ENCODE data around the gene SCARB1.

The SCARB1 gene

DNA sequence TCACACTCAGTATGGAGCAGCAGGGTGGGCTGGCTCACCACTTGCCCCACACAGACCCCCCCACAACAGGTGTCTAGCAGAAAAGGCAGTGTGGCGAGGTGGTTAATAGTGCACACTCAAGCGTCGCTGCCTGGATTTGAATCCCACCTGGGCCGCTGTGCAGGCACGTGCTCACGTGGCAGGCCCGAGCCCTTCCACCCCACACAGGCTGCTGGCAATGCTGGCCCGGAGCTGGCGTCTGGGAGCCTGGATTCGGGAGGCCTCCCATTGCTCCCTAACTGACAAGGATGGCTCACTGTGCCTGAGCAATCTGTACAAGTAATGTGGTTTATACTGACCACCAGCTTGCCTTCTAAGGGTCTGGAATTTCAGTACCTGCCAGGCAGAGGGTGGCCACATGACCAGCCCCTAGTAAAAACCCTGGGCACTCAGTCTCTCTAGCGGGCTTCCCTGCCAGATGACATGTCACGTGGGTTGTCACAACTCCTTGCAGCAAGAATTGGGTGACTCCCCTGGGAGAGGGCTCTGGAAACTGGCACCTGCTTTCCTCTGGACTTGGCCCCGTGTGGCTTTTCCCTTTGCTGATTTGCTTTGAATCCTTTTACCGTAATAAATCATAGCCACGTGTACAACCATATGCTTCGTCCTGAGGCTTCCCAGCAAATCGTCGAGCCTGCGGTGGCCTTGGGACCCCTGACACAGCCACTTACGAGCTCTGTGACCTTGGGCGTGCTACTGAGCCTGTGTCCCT, 72.8 kb downstream of the SCARB1 start:
- Histone ChIP-seq H3K4me3 (ENCODE audit: low read length) (no peak overlapping the region), H4K20me1 (ENCODE audit: control insufficient read depth, insufficient read depth, low read depth, low read length) (no peaks in the 10 kb centered on the region; the same call in 1 of the 2 replicates), H3K9me2 (replicated peaks; ENCODE audit: control insufficient read depth, low read length) (no peaks in the 10 kb centered on the region), H3F3A (ENCODE audit: control insufficient read depth, insufficient read depth) (no peaks in the 10 kb centered on the region; the same call in 1 of the 2 replicates), H3K27me3 (ENCODE audit: control insufficient read depth, low read length) (no peaks in the 10 kb centered on the region), H3K79me2 (ENCODE audit: control insufficient read depth, low read length) (0 out of 2 replicates have a peak, but pooled peaks cover 5% of the 10 kb centered on the region), H3K4me2 (ENCODE audit: low read length) (no peak overlapping the region), H3K4me1 (ENCODE audit: control insufficient read depth, low read length) (peaks cover 24% of the 10 kb centered on the region), H3K9me3 (ENCODE audit: control insufficient read depth, insufficient read depth, low read length) (no peaks in the 10 kb centered on the region), H3K36me3 (ENCODE audit: control insufficient read depth, low read length) (peaks cover 77% of the 10 kb centered on the region), H3K27ac (ENCODE audit: low read depth, low read length) (no peak overlapping the region)
- TF ChIP-seq, protein P1, sequence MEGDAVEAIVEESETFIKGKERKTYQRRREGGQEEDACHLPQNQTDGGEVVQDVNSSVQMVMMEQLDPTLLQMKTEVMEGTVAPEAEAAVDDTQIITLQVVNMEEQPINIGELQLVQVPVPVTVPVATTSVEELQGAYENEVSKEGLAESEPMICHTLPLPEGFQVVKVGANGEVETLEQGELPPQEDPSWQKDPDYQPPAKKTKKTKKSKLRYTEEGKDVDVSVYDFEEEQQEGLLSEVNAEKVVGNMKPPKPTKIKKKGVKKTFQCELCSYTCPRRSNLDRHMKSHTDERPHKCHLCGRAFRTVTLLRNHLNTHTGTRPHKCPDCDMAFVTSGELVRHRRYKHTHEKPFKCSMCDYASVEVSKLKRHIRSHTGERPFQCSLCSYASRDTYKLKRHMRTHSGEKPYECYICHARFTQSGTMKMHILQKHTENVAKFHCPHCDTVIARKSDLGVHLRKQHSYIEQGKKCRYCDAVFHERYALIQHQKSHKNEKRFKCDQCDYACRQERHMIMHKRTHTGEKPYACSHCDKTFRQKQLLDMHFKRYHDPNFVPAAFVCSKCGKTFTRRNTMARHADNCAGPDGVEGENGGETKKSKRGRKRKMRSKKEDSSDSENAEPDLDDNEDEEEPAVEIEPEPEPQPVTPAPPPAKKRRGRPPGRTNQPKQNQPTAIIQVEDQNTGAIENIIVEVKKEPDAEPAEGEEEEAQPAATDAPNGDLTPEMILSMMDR (IDR thresholded peaks at IDR 0.05; ENCODE audit: low read depth, low read length, poor library complexity, severe bottlenecking) = no peak
- TF ChIP-seq EZH2phosphoT487 (IDR thresholded peaks at IDR 0.05; ENCODE audit: borderline replicate concordance, low read length) = no peak

DNA sequence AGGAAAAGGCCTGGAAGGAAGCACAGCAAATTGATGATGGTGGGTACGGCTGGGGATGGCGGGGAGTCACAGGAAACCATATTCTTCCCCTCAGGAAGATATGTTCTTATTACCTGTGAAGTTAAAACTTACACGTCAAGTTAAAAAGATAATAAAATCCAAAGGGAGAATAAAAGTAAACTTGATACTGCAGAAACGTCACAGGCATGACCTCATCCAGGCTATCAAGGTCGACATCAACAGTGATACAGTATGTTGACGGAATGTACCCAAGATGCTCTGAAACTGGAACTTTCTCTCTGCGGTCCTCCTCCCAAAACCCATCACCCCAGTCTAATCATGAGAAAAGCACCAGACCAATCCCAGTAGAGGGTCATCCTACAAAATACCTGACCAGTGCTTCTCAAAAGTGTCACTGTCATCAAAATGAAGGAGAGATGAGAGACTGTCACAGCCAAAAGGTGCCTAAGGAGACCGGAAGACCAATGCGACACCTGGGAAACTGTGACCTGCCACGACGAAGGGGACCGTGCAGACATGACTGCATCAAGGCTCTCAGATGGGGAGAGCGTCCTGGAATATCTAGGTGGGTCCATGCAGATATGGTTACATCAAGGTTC, 74.6 kb downstream of the SCARB1 start:
- Histone ChIP-seq H3K79me2 (ENCODE audit: control insufficient read depth, low read length) (no peaks in the 10 kb centered on the region), H3K36me3 (ENCODE audit: control insufficient read depth, low read length) (peaks cover 81% of the 10 kb centered on the region), H3K27ac (ENCODE audit: low read depth, low read length) (no peak overlapping the region), H3K9me3 (ENCODE audit: control insufficient read depth, insufficient read depth, low read length) (no peaks in the 10 kb centered on the region), H3F3A (ENCODE audit: control insufficient read depth, insufficient read depth) (no peaks in the 10 kb centered on the region; the same call in 1 of the 2 replicates), H3K4me2 (ENCODE audit: low read length) (no peak overlapping the region), H4K20me1 (ENCODE audit: control insufficient read depth, insufficient read depth, low read depth, low read length) (no peaks in the 10 kb centered on the region; the same call in 1 of the 2 replicates), H3K4me1 (ENCODE audit: control insufficient read depth, low read length) (peaks cover 15% of the 10 kb centered on the region), H3K9me2 (replicated peaks; ENCODE audit: control insufficient read depth, low read length) (no peaks in the 10 kb centered on the region), H3K27me3 (ENCODE audit: control insufficient read depth, low read length) (no peaks in the 10 kb centered on the region), H3K4me3 (ENCODE audit: low read length) (no peak overlapping the region)
- TF ChIP-seq, protein P1 (IDR thresholded peaks at IDR 0.05; ENCODE audit: low read depth, low read length, poor library complexity, severe bottlenecking) = no peak
- TF ChIP-seq EZH2phosphoT487 (IDR thresholded peaks at IDR 0.05; ENCODE audit: borderline replicate concordance, low read length) = no peak

DNA sequence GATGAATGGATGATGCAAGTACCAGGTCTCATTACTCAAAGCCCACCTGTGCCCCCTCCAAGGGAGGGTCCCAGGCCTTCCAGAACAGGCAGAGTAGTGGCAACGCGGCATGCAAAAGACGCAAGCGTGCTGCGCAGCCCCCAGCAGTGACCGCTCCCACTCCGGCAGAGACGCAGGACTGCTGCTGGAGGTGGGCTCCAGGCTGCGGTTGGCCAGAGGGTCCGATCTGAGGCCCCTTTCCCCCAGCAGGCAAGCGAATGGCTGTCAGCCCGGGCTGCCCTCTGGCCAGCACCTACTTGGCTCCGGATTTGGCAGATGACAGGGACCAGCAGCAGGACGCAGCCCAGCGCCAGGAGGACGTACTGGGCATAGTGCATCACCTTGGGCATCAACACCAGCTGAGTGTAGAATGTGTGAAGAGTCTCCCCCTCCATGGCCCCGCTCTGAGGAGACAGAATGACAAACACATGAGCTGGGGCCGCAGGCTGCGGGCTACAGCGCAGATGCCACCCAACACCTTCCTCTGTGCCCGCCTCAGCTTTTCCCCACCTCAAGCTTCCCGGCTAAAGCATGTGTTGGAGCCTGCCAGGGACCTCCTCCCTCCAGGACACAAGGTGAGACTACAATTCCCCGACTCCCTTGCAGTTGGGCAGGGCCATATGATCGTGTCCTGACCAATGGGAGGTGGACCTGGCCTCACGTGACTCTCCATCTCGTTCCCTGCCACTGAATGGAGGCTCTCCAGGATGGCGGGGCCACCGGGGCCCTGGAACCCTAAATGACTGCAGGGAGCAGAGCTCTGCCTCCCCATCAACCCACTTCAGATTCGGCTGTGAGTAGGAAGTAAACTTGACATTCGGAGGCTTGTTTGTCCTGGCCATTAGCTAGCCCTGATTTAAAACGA, 77.4 kb downstream of the SCARB1 start:
- peaks cover 72% of the 10 kb centered on the region for H3K36me3 ChIP-seq (ENCODE audit: control insufficient read depth, low read length)
- H4K20me1 ChIP-seq (ENCODE audit: control insufficient read depth, insufficient read depth, low read depth, low read length) = no peaks in the 10 kb centered on the region; the same call in 1 of the 2 replicates
- no peak overlapping the region for H3K4me3 ChIP-seq (ENCODE audit: low read length)

More for the DNA sequence above, 77.4 kb downstream of the SCARB1 start:
- Histone ChIP-seq H3K27me3 (ENCODE audit: control insufficient read depth, low read length) (no peaks in the 10 kb centered on the region), H3K27ac (ENCODE audit: low read depth, low read length) (no peak overlapping the region), H3K4me1 (ENCODE audit: control insufficient read depth, low read length) (peaks cover 28% of the 10 kb centered on the region), H3K9me3 (ENCODE audit: control insufficient read depth, insufficient read depth, low read length) (no peaks in the 10 kb centered on the region), H3K4me2 (ENCODE audit: low read length) (no peak overlapping the region), H3K9me2 (replicated peaks; ENCODE audit: control insufficient read depth, low read length) (no peaks in the 10 kb centered on the region), H3F3A (ENCODE audit: control insufficient read depth, insufficient read depth) (no peaks in the 10 kb centered on the region; the same call in 1 of the 2 replicates), H3K79me2 (ENCODE audit: control insufficient read depth, low read length) (no peaks in the 10 kb centered on the region)
- TF ChIP-seq, protein P1 (IDR thresholded peaks at IDR 0.05; ENCODE audit: low read depth, low read length, poor library complexity, severe bottlenecking) = no peak
- no peak for TF ChIP-seq EZH2phosphoT487 (IDR thresholded peaks at IDR 0.05; ENCODE audit: borderline replicate concordance, low read length)
